IPS DF 6.9 (cell line): Measurements from ENCODE around the gene SNTA1.
"Not testable (repeated sequence)": the region's sequence is repeated elsewhere in the genome, so short reads cannot be mapped to it uniquely, and the experiment has no call there.

Experiments used
- DNase-seq: peaks from one replicate; pipeline ENCODE4 v3.0.0-alpha.2; 2013; ENCODE audit warnings: low read depth, low spot score
- H3K27ac ChIP-seq: one replicate; pipeline ENCODE4 v1.5.1; 2013; ENCODE audit warnings: low read length, control low read depth
- H3K27me3 ChIP-seq: 2 replicates; pipeline ENCODE4 v1.6.1; 2013; ENCODE audit warnings: mild to moderate bottlenecking, low read length; ENCODE audit not compliant: control insufficient read depth, insufficient read depth
- H3K36me3 ChIP-seq: 2 replicates; pipeline ENCODE4 v1.6.1; 2013; ENCODE audit warnings: low read length; ENCODE audit not compliant: control insufficient read depth, insufficient read depth
- H3K4me1 ChIP-seq: 2 replicates; pipeline ENCODE4 v1.6.1; 2013; ENCODE audit warnings: low read length; ENCODE audit not compliant: control insufficient read depth, insufficient read depth
- H3K4me3 ChIP-seq: 2 replicates; pipeline ENCODE4 v1.5.1; 2013; ENCODE audit warnings: mild to moderate bottlenecking, low read length
- H3K9me3 ChIP-seq: 2 replicates; pipeline ENCODE4 v1.6.1; 2013; ENCODE audit warnings: low read length, inconsistent platforms; ENCODE audit not compliant: control insufficient read depth, insufficient read depth
- WGBS: extraction: QIAGEN DNeasy Blood & Tissue Kit; methylation state at CpG from one replicate; pipeline ENCODE4 v1.1.7; 2013; ENCODE audit warnings: mixed read lengths, missing lambda C conversion rate; ENCODE audit not compliant: insufficient read length, insufficient coverage; 5-methylcytosine and 5-hydroxymethylcytosine counted together

SNTA1 gene

DNA sequence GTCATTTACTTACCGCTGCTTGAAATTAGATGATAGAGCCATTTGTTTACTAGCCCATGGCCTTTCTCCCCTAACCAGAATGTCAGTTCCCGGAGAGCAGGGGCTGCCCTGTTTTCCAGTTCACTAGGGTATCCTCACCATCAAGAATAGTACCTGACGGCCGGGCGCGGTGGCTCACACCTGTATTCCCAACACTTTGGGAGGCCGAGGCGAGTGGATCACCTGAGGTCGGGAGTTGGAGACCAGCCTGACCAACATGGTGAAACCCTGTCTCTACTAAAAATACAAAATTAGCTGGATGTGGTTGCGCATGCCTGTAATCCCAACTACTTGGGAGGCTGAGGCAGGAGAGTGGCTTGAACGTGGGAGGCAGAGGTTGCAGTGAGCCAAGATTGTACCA lies 19.7 kb downstream of the SNTA1 start:
- not testable (repeated sequence) for H3K4me3 ChIP-seq, H3K27ac ChIP-seq, H3K9me3 ChIP-seq, H3K27me3 ChIP-seq, H3K4me1 ChIP-seq, H3K36me3 ChIP-seq, DNase-seq
- whole genome bisulfite sequencing = no CpG with 5 or more reads among the region's 11 CpGs

DNA sequence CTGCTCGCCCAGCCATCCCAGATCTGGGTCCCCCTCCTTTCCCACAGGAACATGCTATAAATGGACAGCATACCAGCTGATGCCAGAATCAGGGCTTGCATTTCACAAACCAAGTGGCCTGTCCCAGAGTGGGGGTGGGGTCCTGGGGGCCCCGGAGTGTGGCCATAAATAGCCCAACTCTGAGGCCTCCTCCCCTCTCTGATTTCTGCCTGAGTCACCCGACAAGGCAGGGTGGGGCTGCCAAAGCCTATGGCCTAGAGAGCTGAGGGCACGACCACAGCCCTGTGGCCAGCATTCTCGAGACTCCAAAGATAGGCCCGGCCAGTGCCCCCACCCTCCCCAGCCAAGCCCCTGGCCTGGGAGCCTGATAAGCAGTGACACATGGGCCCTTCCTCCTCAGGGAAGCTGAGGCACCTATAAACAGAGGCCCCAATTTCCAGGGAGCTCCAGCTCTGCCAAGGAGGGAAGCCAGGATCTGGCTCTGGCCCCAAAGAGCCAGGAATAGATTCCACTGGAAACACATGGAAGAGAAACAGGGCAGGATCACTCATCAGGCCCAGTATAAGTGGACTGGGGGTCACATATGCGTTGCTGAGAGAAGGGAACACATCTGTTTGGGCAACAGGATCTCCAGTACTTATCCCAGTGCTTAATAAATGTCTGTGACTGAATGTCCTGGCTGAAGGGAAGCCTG lies 20.3 kb downstream of the SNTA1 start:
- DNase-seq = no peak
- no CpG with 5 or more reads among the region's 7 CpGs for WGBS
- Histone ChIP-seq H3K36me3 (no peaks in the 10 kb centered on the region), H3K9me3 (no peaks in the 10 kb centered on the region), H3K27ac (no peak overlapping the region), H3K4me3 (no peak overlapping the region), H3K27me3 (no peaks in the 10 kb centered on the region), H3K4me1 (no peaks in the 10 kb centered on the region)

DNA sequence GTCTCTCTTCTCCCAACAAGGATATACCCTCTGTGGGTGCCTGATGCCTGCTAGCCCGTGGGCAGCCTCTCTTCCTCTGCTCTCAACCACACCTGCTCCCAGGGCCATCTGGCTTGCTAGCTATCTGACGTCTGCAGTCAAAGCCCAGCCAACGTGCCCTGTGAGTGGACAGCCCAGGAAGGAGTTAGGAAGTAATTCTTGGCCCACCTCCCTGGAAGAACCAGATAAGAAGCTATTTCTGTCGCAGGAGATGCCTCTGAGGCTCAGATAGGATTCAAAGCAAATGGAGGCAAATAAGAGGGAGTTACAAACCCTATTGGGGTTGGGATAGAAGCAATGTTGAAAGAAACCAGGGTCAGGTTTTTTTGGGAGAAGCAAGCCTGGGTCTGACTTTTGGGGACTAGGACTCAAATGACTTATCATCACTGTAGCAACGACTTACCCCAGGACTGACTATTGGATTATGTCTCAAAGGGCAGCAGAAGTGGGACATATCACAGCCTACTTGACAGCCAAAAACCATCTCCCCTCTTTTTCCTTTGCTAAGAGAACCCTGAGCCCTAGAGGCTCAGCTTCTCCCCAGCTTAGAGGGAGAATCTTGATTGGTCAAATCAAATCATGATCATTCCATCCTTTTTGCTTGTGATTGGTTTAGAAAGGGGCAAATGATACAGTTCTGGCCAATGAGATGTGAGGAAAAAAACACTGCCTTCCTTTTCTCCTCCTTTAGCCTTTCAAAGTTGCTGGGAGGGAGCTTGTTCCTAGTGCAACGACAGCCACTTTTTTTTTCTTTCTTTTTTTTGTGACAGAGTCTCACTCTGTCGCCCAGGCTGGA lies 24.2 kb downstream of the SNTA1 start:
- no peaks in the 10 kb centered on the region for H3K36me3 ChIP-seq
- no peaks in the 10 kb centered on the region for H3K4me1 ChIP-seq
- no peaks in the 10 kb centered on the region for H3K27me3 ChIP-seq
- no peak for DNase-seq
- no peaks in the 10 kb centered on the region for H3K9me3 ChIP-seq
- no peak overlapping the region for H3K27ac ChIP-seq
- WGBS = no CpG with 5 or more reads among the region's 7 CpGs
- no peak overlapping the region for H3K4me3 ChIP-seq

DNA sequence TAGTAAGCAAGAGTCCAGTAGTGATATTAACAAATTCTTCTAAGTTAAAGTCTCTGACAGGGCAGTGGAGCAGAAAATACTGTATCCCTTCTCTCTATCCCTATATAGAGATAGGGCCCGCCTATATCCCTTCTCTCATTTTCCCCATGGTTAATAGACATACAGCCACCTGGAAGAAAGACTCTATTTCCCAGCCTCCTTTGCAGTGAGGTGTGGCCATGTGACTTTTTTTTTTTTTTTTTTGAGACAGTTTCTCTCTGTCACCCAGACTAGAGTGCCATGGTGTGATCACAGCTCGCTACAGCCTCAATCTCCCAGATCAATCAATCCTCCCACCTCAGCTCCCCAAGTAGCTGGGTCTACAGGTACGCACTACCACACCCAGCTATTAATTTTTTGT lies 25.5 kb downstream of the SNTA1 start:
- no peak for DNase-seq
- H3K27me3 ChIP-seq = no peaks in the 10 kb centered on the region
- H3K9me3 ChIP-seq = no peaks in the 10 kb centered on the region
- no peaks in the 10 kb centered on the region for H3K36me3 ChIP-seq
- H3K4me1 ChIP-seq = no peaks in the 10 kb centered on the region
- H3K27ac ChIP-seq = no peak overlapping the region
- WGBS = no CpG with 5 or more reads among the region's 3 CpGs
- H3K4me3 ChIP-seq = no peak overlapping the region

DNA sequence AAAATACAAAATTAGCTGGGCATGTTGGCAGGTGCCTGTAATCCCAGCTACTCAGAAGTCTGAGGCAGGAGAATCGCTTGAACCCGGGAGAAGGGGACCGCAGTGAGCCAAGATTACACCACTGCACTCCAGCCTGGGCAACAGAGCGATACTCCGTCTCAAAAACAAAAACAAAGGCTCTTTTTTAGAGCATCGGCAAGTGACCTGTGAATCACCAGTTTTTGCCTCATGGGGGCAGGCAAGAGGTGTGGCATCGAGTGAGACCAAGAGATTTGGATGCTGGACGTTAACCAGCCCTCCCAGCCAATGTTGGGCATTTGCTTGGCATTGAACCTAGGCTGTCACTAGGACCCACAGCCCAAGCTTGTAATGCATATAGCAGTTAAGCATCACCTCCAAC lies 27.6 kb downstream of the SNTA1 start:
- Histone ChIP-seq H3K27ac (no peak overlapping the region), H3K9me3 (no peaks in the 10 kb centered on the region), H3K4me1 (no peaks in the 10 kb centered on the region), H3K36me3 (no peaks in the 10 kb centered on the region), H3K27me3 (no peaks in the 10 kb centered on the region), H3K4me3 (no peak overlapping the region)
- no peak for DNase-seq
- no CpG with 5 or more reads among the region's 8 CpGs for WGBS

DNA sequence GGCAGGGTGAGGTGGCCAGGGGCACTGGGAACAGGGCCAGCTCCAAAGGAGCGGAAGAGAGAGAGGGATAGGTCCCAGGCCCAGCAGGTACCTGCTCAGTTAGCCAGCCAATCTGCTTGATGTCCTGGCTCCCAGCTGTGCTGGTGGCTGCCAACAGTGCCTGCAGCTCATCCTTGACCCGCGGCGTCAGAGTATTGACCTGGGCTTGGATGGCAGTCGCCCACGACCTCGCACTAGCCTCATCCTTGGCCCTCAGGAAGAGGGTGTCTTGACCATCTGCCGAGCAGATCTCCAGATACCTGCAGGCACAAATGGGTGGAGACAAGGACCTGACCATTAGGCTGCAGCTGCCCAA lies 31.1 kb downstream of the SNTA1 start:
- DNase-seq = no peak
- no peaks in the 10 kb centered on the region for H3K9me3 ChIP-seq
- H3K4me1 ChIP-seq = no peaks in the 10 kb centered on the region
- no CpG with 5 or more reads among the region's 8 CpGs for WGBS
- H3K36me3 ChIP-seq = no peaks in the 10 kb centered on the region
- H3K27me3 ChIP-seq = no peaks in the 10 kb centered on the region
- no peak overlapping the region for H3K4me3 ChIP-seq
- H3K27ac ChIP-seq = no peak overlapping the region

DNA sequence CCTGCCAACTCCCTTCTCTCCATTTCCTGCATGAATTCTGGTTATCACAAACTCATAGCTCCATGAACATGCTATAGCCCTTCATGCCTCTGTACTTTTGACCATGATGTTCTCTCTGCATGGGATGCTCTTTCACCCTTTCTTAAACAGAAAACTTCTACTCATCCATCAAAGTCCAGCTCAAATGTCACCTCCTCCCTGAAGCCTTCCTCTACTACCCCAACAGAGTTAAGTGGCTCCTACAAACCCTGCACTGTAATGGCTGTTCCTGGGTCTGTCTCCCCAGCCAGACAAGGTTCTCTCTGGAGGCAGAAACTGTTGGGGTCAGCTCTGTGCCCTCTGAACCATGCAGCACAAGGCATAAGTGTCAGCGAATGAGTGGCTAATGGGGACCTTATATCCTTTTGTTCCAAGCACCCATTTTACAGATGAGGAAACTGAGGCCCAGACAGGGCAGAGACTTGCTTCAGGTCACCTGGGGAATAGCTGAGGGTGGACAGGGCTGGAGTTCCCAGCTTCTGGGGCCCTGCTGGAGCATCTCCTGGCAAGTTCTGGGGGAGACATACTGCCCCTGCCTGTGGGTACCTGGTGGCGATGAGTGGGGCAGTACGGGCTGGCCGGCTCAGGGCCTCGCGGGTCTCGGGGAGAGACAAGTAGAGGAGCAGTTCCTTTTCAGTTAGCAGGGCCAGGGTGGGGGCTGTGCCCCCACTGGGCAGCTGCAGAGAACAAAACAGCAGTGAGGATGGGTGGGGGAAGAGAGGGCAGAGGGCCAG lies 31.7 kb downstream of the SNTA1 start:
- no peak for DNase-seq
- no peaks in the 10 kb centered on the region for H3K36me3 ChIP-seq
- H3K9me3 ChIP-seq = no peaks in the 10 kb centered on the region
- no peaks in the 10 kb centered on the region for H3K27me3 ChIP-seq
- no peak overlapping the region for H3K27ac ChIP-seq
- no peak overlapping the region for H3K4me3 ChIP-seq
- no CpG with 5 or more reads among the region's 7 CpGs for WGBS
- H3K4me1 ChIP-seq = no peaks in the 10 kb centered on the region

DNA sequence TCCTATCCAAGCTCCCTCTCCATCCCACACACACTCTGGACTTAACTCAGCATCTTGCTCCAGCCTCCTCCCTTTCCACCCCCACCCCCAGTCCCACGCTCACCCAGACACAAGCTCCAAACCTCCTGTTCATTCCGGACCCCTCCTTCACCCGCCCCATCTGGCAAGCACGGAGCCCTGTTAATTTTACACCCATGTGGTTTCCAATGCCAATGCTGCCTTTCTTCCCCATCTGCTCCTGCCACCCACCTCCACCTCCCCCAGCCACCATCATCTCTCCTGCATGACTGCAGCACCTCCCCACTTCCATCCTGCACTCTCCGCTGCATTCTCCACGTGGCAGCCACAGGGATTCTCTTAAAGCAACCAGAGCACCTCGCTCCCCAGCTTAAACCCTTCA lies 32.3 kb downstream of the SNTA1 start:
- Histone ChIP-seq H3K4me3 (no peak overlapping the region), H3K27ac (no peak overlapping the region), H3K9me3 (no peaks in the 10 kb centered on the region), H3K4me1 (no peaks in the 10 kb centered on the region), H3K27me3 (no peaks in the 10 kb centered on the region), H3K36me3 (no peaks in the 10 kb centered on the region)
- WGBS = no CpG with 5 or more reads among the region's 7 CpGs
- no peak for DNase-seq

DNA sequence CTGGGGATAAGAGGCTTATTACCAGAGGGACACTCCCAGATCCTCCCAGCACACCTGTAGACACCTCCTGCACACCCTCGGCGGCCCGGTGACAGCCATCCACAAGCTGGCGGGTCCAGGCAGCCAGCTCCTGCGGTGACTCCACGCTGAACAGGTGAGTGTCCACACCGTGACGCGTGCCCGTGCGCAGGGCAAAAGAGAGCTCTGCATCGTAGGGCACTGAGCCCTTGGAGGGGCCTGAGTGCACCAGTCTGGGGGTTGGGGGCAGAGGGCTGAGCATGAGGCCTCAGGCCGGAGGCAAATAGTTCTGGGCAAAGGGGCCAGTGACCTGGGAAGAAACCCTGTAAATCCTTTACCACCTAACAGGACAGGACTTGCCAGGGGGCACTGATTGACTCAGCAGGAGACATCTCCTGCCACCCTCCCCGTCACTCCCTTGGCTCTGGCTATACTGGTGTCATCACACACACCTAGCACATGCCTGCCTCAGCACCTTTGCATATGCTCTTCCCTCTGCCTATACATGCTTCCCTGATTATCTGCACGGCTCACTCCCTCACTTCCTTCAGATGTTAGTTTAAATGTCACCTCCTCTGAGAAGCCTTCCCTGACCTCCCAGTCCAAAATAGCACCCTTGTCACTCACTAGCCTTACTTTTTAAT lies 33.4 kb downstream of the SNTA1 start:
- H3K36me3 ChIP-seq = no peaks in the 10 kb centered on the region
- H3K4me3 ChIP-seq = no peak overlapping the region
- WGBS = no CpG with 5 or more reads among the region's 15 CpGs
- no peaks in the 10 kb centered on the region for H3K9me3 ChIP-seq
- no peak overlapping the region for H3K27ac ChIP-seq
- no peaks in the 10 kb centered on the region for H3K27me3 ChIP-seq
- DNase-seq = no peak
- H3K4me1 ChIP-seq = no peaks in the 10 kb centered on the region
